ENCODE measurements around the gene CASZ1.

DNA sequence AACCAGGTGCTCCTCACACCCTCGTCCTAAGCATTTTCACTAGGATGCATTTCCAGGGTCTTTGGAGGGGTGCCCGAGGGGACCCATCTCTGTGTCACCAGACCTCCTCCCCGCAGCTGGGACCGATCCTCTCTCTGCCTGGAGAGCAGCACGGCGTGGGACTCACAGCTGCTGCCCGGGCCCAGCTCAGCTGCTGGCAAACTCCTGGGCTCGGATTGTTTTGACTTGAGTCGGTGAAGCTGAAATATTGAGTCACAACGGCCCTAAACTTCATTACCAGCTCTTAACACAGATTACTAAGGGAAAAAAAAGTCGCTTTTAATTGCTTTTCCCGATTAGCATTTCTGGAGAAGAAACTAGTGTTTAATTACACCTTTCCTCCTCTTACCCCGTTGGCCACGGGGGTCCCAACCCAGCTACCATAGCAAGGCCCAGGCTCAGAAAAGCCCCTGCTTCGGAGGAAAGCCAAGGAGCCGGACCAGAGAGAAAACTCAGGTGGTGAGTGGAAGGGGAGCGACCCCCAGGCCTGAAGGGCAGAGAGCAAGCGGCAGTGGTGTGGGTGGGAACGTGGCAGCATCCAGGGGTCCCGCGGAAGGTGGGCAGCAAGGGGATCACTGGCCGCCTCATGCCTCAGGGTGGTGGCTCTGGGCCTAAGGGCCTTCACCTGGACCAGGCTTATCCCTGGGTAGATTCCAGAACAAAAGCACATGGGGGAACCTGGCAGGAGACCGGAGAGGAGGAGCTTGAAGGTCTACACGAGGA lies 41.7 kb downstream of the CASZ1 start:
- TF ChIP-seq, protein P1, sequence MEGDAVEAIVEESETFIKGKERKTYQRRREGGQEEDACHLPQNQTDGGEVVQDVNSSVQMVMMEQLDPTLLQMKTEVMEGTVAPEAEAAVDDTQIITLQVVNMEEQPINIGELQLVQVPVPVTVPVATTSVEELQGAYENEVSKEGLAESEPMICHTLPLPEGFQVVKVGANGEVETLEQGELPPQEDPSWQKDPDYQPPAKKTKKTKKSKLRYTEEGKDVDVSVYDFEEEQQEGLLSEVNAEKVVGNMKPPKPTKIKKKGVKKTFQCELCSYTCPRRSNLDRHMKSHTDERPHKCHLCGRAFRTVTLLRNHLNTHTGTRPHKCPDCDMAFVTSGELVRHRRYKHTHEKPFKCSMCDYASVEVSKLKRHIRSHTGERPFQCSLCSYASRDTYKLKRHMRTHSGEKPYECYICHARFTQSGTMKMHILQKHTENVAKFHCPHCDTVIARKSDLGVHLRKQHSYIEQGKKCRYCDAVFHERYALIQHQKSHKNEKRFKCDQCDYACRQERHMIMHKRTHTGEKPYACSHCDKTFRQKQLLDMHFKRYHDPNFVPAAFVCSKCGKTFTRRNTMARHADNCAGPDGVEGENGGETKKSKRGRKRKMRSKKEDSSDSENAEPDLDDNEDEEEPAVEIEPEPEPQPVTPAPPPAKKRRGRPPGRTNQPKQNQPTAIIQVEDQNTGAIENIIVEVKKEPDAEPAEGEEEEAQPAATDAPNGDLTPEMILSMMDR (IDR thresholded peaks at IDR 0.05) = no peak
- TF ChIP-seq ZNF121 (CRISPR knock-in tag; IDR thresholded peaks at IDR 0.05) (no peak), FOXP1 (CRISPR knock-in tag; IDR thresholded peaks at IDR 0.05; ENCODE audit: borderline replicate concordance) (no peak), ATF1 (CRISPR knock-in tag; IDR thresholded peaks at IDR 0.05) (no peak), ZNF416 (CRISPR knock-in tag; IDR thresholded peaks at IDR 0.05) (no peak)
- TF ChIP-seq, protein P2, sequence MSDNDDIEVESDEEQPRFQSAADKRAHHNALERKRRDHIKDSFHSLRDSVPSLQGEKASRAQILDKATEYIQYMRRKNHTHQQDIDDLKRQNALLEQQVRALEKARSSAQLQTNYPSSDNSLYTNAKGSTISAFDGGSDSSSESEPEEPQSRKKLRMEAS (CRISPR knock-in tag; IDR thresholded peaks at IDR 0.05) = no peak
- TF ChIP-seq, protein P3, sequence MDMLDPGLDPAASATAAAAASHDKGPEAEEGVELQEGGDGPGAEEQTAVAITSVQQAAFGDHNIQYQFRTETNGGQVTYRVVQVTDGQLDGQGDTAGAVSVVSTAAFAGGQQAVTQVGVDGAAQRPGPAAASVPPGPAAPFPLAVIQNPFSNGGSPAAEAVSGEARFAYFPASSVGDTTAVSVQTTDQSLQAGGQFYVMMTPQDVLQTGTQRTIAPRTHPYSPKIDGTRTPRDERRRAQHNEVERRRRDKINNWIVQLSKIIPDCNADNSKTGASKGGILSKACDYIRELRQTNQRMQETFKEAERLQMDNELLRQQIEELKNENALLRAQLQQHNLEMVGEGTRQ (CRISPR knock-in tag; IDR thresholded peaks at IDR 0.05) = no peak
- TF ChIP-seq, protein P4, sequence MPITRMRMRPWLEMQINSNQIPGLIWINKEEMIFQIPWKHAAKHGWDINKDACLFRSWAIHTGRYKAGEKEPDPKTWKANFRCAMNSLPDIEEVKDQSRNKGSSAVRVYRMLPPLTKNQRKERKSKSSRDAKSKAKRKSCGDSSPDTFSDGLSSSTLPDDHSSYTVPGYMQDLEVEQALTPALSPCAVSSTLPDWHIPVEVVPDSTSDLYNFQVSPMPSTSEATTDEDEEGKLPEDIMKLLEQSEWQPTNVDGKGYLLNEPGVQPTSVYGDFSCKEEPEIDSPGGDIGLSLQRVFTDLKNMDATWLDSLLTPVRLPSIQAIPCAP (CRISPR knock-in tag; IDR thresholded peaks at IDR 0.05) = no peak
- TF ChIP-seq, protein P5, sequence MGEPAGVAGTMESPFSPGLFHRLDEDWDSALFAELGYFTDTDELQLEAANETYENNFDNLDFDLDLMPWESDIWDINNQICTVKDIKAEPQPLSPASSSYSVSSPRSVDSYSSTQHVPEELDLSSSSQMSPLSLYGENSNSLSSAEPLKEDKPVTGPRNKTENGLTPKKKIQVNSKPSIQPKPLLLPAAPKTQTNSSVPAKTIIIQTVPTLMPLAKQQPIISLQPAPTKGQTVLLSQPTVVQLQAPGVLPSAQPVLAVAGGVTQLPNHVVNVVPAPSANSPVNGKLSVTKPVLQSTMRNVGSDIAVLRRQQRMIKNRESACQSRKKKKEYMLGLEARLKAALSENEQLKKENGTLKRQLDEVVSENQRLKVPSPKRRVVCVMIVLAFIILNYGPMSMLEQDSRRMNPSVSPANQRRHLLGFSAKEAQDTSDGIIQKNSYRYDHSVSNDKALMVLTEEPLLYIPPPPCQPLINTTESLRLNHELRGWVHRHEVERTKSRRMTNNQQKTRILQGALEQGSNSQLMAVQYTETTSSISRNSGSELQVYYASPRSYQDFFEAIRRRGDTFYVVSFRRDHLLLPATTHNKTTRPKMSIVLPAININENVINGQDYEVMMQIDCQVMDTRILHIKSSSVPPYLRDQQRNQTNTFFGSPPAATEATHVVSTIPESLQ (CRISPR knock-in tag; IDR thresholded peaks at IDR 0.05) = no peak
- TF ChIP-seq, protein P6, sequence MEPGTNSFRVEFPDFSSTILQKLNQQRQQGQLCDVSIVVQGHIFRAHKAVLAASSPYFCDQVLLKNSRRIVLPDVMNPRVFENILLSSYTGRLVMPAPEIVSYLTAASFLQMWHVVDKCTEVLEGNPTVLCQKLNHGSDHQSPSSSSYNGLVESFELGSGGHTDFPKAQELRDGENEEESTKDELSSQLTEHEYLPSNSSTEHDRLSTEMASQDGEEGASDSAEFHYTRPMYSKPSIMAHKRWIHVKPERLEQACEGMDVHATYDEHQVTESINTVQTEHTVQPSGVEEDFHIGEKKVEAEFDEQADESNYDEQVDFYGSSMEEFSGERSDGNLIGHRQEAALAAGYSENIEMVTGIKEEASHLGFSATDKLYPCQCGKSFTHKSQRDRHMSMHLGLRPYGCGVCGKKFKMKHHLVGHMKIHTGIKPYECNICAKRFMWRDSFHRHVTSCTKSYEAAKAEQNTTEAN (CRISPR knock-in tag; IDR thresholded peaks at IDR 0.05) = no peak

Measured in WTC11 (cell line).